Upper lobe of right lung (tissue), 1 donor: Measurements from ENCODE around the gene ZNF324B. TPM values are rescaled to one million over a fixed set of nuclear protein-coding genes. Genes with fewer than 3 reads are reported as not detected.

ENCODE experiments used
- ATAC-seq: fragments of 200-7000 bp; cut with Tn5 transposase; one replicate; pipeline ENCODE4 v1.9.1; 2020; ENCODE audit warnings: mild to moderate bottlenecking, moderate library complexity
- DNase-seq: peaks from one replicate; pipeline ENCODE4 v3.0.0-alpha.2; 2020
- H3K27ac ChIP-seq: fragments of 200-600 bp; one replicate; pipeline ENCODE4 v1.8.0; 2022
- H3K27me3 ChIP-seq: fragments of 200-600 bp; one replicate; pipeline ENCODE4 v1.8.0; 2022; ENCODE audit warnings: mild to moderate bottlenecking
- H3K36me3 ChIP-seq: fragments of 200-600 bp; one replicate; pipeline ENCODE4 v1.8.0; 2022
- H3K4me1 ChIP-seq: fragments of 200-600 bp; one replicate; pipeline ENCODE4 v1.8.0; 2022
- H3K4me3 ChIP-seq: fragments of 200-600 bp; one replicate; pipeline ENCODE4 v1.8.0; 2022; ENCODE audit warnings: mild to moderate bottlenecking
- H3K9me3 ChIP-seq: fragments of 200-600 bp; one replicate; pipeline ENCODE4 v1.8.0; 2022
- intact Hi-C: fragments of 100-400 bp; cut with DNase I; formaldehyde crosslinking; loops from one replicate; pipeline ENCODE4 v1.11.0; 2022
- total RNA-seq: library from RNA; stranded (reverse); fragmentation: NEBNext Ultra II Directional; extraction: Animal tissue kit (Norgen Biotek cat#: 25700); gene quantifications from one replicate; pipeline ENCODE4 v1.2.1, GENCODE V29; 2021
- TF ChIP-seq, protein P1 (sequence below): fragments of 200-600 bp; IDR thresholded peaks from one replicate; pipeline ENCODE4 v1.8.0; 2022; ENCODE audit warnings: antibody characterized with exemption
- donor health status: DM: no; HTN: yes; CAD: no; lungs with severe emphysema.

ZNF324B gene
- total RNA-seq, 1 donor from 2014 or later = 6.9 TPM

- Histone ChIP-seq H3K27ac (no peak overlapping the region), H3K4me3 (no peak overlapping the region), H3K27me3 (no peaks in the 10 kb centered on the region), H3K36me3 (peaks cover 28% of the 10 kb centered on the region), H3K9me3 (no peaks in the 10 kb centered on the region), H3K4me1 (peaks cover 16% of the 10 kb centered on the region)
- intact Hi-C loops = no loop called here
- ATAC-seq (no peak), DNase-seq (no peak)
- TF ChIP-seq, protein P1, sequence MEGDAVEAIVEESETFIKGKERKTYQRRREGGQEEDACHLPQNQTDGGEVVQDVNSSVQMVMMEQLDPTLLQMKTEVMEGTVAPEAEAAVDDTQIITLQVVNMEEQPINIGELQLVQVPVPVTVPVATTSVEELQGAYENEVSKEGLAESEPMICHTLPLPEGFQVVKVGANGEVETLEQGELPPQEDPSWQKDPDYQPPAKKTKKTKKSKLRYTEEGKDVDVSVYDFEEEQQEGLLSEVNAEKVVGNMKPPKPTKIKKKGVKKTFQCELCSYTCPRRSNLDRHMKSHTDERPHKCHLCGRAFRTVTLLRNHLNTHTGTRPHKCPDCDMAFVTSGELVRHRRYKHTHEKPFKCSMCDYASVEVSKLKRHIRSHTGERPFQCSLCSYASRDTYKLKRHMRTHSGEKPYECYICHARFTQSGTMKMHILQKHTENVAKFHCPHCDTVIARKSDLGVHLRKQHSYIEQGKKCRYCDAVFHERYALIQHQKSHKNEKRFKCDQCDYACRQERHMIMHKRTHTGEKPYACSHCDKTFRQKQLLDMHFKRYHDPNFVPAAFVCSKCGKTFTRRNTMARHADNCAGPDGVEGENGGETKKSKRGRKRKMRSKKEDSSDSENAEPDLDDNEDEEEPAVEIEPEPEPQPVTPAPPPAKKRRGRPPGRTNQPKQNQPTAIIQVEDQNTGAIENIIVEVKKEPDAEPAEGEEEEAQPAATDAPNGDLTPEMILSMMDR = no peak
Measured at GRCh38 chr19:58471736-58472135, 20.3 kb downstream of the ZNF324B start.

DNA sequence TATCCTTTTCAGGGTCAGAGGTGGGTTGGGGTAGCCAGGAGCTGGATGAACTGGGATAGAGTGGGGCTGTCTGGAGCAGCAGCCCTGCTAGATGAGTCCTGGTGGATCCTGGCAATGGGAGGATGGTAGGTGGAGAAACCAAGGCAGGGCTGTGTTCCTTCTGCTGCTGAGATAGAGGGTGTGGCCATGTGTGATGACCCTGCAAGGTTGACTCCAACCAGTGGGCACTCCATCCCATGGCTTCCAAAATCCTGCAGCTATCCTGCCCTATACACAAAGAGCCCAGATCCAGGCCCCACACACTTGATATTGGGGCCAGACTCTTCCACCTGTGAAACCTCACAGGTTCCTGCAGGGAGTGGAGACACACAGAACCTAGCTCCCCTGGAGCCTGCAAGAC lies 22.4 kb downstream of the ZNF324B start:
- no peaks in the 10 kb centered on the region for H3K27me3 ChIP-seq
- peaks cover 15% of the 10 kb centered on the region for H3K4me1 ChIP-seq
- H3K9me3 ChIP-seq = no peaks in the 10 kb centered on the region
- ATAC-seq = no peak
- DNase-seq = no peak
- peaks cover 29% of the 10 kb centered on the region for H3K36me3 ChIP-seq
- intact Hi-C loops = no loop called here
- H3K4me3 ChIP-seq = no peak overlapping the region
- H3K27ac ChIP-seq = no peak overlapping the region
- TF ChIP-seq, protein P1 = no peak

DNA sequence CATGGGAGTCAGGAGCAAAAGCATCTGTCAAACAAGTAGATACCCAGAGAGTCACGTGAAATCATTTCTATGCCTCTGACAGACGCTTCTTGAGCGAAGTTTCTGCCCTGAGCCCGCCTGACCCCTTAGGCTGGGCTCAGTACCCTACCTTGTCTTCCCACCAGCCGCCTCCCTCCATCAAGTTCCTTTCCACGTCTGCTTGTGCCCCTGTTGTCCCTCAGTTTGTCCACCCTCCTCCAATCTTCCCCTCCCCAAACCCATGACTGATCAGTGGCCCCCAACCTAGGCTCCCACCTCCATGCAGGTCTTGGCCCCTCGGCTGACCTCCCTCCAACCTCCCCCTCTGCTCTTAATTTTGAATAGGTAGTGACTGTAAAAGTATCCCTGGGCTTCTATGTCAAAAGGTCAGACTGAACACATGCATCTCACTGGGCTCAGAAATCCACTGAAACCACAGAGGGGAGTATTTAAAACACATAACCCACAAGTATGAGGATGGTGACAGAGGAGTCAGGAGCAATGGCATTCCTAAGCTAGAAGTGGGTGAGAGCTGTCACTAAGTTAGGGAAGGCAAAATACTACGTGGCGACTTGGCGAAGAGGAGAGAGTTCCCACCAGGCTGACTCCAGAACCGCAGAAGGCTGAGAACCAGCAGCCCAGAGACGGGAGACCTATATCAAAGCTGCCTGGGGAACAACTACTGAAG lies 23.0 kb downstream of the ZNF324B start:
- Histone ChIP-seq H3K4me3 (no peak overlapping the region), H3K9me3 (no peaks in the 10 kb centered on the region), H3K36me3 (peaks cover 31% of the 10 kb centered on the region), H3K27me3 (no peaks in the 10 kb centered on the region), H3K4me1 (peaks cover 15% of the 10 kb centered on the region), H3K27ac (peak overlapping the region; percentile 94)
- intact Hi-C loops = no loop called here
- ATAC-seq (no peak), DNase-seq (no peak)
- TF ChIP-seq, protein P1 = no peak

DNA sequence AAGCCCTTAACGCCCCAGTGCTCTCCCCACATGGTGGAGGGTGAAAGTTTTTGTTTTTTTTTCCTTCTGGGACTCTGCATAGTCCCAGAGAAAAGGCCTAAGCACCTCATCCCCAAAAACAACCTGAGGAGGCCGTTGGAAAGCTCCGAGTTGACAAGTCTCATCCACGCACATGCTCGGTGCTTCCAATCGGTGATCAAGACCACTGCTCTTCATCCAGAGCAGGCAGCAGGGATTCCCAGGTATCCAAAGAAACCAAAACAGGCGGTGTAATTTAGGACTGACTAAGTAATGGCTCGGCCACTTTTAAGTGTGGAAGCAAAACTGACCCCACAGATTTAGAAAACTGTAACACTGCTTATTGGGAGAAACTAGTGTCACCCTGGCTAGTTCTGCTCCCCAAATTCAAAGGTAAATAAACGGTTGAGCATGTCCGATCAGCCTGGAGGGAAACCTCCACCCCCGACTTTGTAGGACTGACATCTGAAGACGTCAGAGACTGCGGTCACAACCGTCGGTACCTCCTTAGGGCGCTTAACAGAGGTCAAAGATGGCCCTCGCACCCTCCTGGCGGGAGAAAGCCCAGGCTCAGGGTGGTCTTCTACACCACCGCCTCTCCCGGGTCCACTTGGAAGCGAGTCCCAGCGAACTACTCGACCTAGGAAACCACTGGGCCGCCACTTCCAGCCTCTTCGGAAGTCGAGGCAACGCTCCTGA lies 23.7 kb downstream of the ZNF324B start:
- peaks cover 23% of the 10 kb centered on the region for H3K36me3 ChIP-seq
- no peak for DNase-seq

GRCh38 chr19:58475714-58476497 lies 24.5 kb downstream of the ZNF324B start, which contains the start of gene ZNF446:
ZNF446 (plus strand) TSS chr19:58476352; CDS start chr19:58477219, 867 bp downstream.
- peak; percentile 94 for ATAC-seq
- H3K9me3 ChIP-seq = no peaks in the 10 kb centered on the region
- intact Hi-C loops = no loop called here
- peaks cover 15% of the 10 kb centered on the region for H3K4me1 ChIP-seq
- H3K4me3 ChIP-seq = peak within 1 kb of the TSS; percentile 71
- TF ChIP-seq, protein P1 = peak; percentile 18
- DNase-seq = peak; percentile 97
- H3K27me3 ChIP-seq = no peaks in the 10 kb centered on the region
- H3K27ac ChIP-seq = peak within 1 kb of the TSS; percentile 94
- H3K36me3 ChIP-seq = peaks cover 28% of the 10 kb centered on the region

More for the DNA sequence above, 23.7 kb downstream of the ZNF324B start:
- H3K4me1 ChIP-seq = peaks cover 15% of the 10 kb centered on the region
- no peak for ATAC-seq
- no peaks in the 10 kb centered on the region for H3K27me3 ChIP-seq
- H3K9me3 ChIP-seq = no peaks in the 10 kb centered on the region
- peak overlapping the region; percentile 94 for H3K27ac ChIP-seq
- intact Hi-C loops = no loop called here
- H3K4me3 ChIP-seq = peak overlapping the region; percentile 71
- TF ChIP-seq, protein P1 = no peak
